ENCODE measurements around the gene ADCY7. TPM values are rescaled to one million over a fixed set of nuclear protein-coding genes. Genes with fewer than 3 reads are reported as not detected.
A peak's percentile ranks its signal among the peaks of the same experiment; 100 is the strongest.

Gene ADCY7
- total RNA-seq, 6 experiments from 2014 or later, result 2.5 to 10.2 (median 6.5) TPM

- TF ChIP-seq CTCF (IDR thresholded peaks at IDR 0.05) (no peak), POLR2A (IDR thresholded peaks at IDR 0.05) (no peak)
- ATAC-seq, result no peak
- WGBS (ENCODE audit: insufficient coverage, low coverage, low lambda C conversion rate, missing lambda C conversion rate), result 78% methylated on average over 4 of the region's 5 CpGs
- intact Hi-C loops (cut with DNase I), result no loop called here
- Histone ChIP-seq H3K4me1 (no peaks in the 10 kb centered on the region), H3K4me3 (no peak overlapping the region), H3K9me3 (no peaks in the 10 kb centered on the region), H3K27me3 (no peaks in the 10 kb centered on the region), H3K27ac (no peak overlapping the region), H3K36me3 (peaks cover 3 to 72% (median 27%) of the 10 kb centered on the region in 4 donors)
- no peak for DNase-seq
Measured at GRCh38 chr16:50320310-50320709, 54.0 kb downstream of the ADCY7 start.

- no peaks in the 10 kb centered on the region for H3K9me3 ChIP-seq
- H3K4me1 ChIP-seq, result no peaks in the 10 kb centered on the region
- H3K27me3 ChIP-seq, result no peaks in the 10 kb centered on the region
- ATAC-seq (no peak), DNase-seq (no peak)
- peaks cover 3 to 52% (median 24%) of the 10 kb centered on the region in 4 donors for H3K36me3 ChIP-seq
- intact Hi-C loops (cut with DNase I), result no loop called here
- no peak for TF ChIP-seq POLR2A (IDR thresholded peaks at IDR 0.05)
- no peak for TF ChIP-seq CTCF (IDR thresholded peaks at IDR 0.05)
- WGBS (ENCODE audit: insufficient coverage, low coverage, low lambda C conversion rate, missing lambda C conversion rate), result 67% methylated on average over 1 of the region's 1 CpG
- no peak overlapping the region for H3K4me3 ChIP-seq
- no peak overlapping the region for H3K27ac ChIP-seq
Measured at GRCh38 chr16:50322333-50322732, 56.0 kb downstream of the ADCY7 start.

- H3K27ac ChIP-seq, result no peak overlapping the region
- DNase-seq (no peak), ATAC-seq (peak in 3 of 4 donors; percentile 33 to 45 (median 37))
- H3K36me3 ChIP-seq, result peaks cover 3 to 47% (median 21%) of the 10 kb centered on the region in 4 donors
- WGBS (ENCODE audit: insufficient coverage, low coverage, low lambda C conversion rate, missing lambda C conversion rate), result 69% methylated on average over 11 of the region's 11 CpGs
- intact Hi-C loops (cut with DNase I), result no loop called here
- no peaks in the 10 kb centered on the region for H3K27me3 ChIP-seq
- no peaks in the 10 kb centered on the region for H3K4me1 ChIP-seq
- H3K4me3 ChIP-seq, result no peak overlapping the region
- H3K9me3 ChIP-seq, result no peaks in the 10 kb centered on the region
- TF ChIP-seq CTCF (IDR thresholded peaks at IDR 0.05) (peak in 3 of 4 donors; percentile 10 to 18 (median 13)), POLR2A (IDR thresholded peaks at IDR 0.05) (no peak)
Measured at GRCh38 chr16:50323335-50324011, 57.1 kb downstream of the ADCY7 start.

GRCh38 chr16:50324345-50324744 lies 58.0 kb downstream of the ADCY7 start:
- no peak for ATAC-seq
- Histone ChIP-seq H3K4me3 (no peak overlapping the region), H3K27me3 (no peaks in the 10 kb centered on the region), H3K36me3 (peaks cover 0 to 46% (median 18%) of the 10 kb centered on the region in 4 donors), H3K4me1 (no peaks in the 10 kb centered on the region), H3K27ac (no peak overlapping the region), H3K9me3 (no peaks in the 10 kb centered on the region)
- TF ChIP-seq CTCF (IDR thresholded peaks at IDR 0.05) (no peak), POLR2A (IDR thresholded peaks at IDR 0.05) (no peak)
- WGBS (ENCODE audit: insufficient coverage, low coverage, low lambda C conversion rate, missing lambda C conversion rate), result 92% methylated on average over 6 of the region's 6 CpGs
- intact Hi-C loops (cut with DNase I), result no loop called here
- no peak for DNase-seq

Data from right lobe of liver (tissue), 6 donors.